ENCODE results near the gene PCGF2. TPM values are rescaled to one million over a fixed set of nuclear protein-coding genes. Genes with fewer than 3 reads are reported as not detected.

Gene PCGF2
- total RNA-seq, 1 donor: 3.3 TPM

DNA sequence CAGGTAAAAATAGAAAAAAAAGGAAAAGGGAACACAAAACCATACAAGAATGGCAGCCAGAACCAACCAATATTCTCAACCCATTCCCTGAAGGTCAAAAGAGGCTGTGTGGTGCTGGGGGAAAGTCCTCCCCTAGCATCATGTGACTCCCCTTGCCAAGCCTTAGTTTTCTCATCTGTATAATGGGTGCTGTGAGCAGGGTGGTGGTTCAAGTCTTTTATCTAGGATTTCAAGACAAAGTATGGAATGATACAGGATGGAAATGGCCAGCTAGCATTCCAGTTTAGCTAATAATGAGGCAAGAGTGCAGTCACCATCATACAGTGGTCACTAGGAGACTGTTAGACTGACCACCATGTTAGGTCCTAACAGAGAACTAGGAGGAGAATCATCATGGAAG lies 25.1 kb upstream of the PCGF2 start:
- no peak overlapping the region for H3K27ac ChIP-seq (ENCODE audit: low read depth, low read length)
- no peaks in the 10 kb centered on the region for H4K20me1 ChIP-seq (ENCODE audit: insufficient read depth, low read length)
- TF ChIP-seq, protein P1, sequence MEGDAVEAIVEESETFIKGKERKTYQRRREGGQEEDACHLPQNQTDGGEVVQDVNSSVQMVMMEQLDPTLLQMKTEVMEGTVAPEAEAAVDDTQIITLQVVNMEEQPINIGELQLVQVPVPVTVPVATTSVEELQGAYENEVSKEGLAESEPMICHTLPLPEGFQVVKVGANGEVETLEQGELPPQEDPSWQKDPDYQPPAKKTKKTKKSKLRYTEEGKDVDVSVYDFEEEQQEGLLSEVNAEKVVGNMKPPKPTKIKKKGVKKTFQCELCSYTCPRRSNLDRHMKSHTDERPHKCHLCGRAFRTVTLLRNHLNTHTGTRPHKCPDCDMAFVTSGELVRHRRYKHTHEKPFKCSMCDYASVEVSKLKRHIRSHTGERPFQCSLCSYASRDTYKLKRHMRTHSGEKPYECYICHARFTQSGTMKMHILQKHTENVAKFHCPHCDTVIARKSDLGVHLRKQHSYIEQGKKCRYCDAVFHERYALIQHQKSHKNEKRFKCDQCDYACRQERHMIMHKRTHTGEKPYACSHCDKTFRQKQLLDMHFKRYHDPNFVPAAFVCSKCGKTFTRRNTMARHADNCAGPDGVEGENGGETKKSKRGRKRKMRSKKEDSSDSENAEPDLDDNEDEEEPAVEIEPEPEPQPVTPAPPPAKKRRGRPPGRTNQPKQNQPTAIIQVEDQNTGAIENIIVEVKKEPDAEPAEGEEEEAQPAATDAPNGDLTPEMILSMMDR (IDR thresholded peaks at IDR 0.05; ENCODE audit: extremely low read depth, low read depth, low read length): no peak
- H3K27me3 ChIP-seq (ENCODE audit: insufficient read depth, low read length): no peaks in the 10 kb centered on the region
- no peak overlapping the region for H3K4me3 ChIP-seq (ENCODE audit: insufficient read depth, low read length)
- no peaks in the 10 kb centered on the region for H3K79me2 ChIP-seq (ENCODE audit: insufficient read depth, low read length)
- H3K36me3 ChIP-seq (ENCODE audit: insufficient read depth, low read length): peaks cover 69% of the 10 kb centered on the region
- H3K4me1 ChIP-seq (ENCODE audit: insufficient read depth, low read length): no peaks in the 10 kb centered on the region
- no peak overlapping the region for H3K4me2 ChIP-seq (ENCODE audit: insufficient read depth, low read length)
- no peak for DNase-seq (ENCODE audit: insufficient read length, low spot score, missing footprints)
- H2AFZ ChIP-seq (ENCODE audit: low read length): no peak overlapping the region
- no peaks in the 10 kb centered on the region for H3K9me3 ChIP-seq (ENCODE audit: low read depth, low read length)

DNA sequence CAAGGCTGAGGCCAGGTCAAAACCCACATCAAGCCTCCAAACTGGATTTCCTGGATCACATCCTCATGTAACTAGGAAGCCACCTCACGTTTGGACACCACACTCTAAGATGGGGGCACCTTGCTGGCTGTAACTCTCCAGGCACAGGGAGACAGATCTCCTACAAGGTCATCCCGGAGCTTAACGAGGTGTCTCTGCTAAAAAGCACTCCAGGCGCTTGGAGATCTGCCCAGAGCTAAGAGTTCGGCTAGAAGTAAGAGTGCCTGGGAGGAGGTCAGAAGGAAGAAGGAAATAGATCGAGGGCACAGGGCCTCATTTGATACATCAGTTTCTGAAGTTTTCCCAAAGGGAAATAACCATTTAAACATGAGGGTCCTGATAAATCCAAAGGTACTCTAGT lies 20.3 kb upstream of the PCGF2 start:
- Histone ChIP-seq H3K27ac (ENCODE audit: low read depth, low read length) (no peak overlapping the region), H2AFZ (ENCODE audit: low read length) (no peak overlapping the region), H3K79me2 (ENCODE audit: insufficient read depth, low read length) (peaks cover 4% of the 10 kb centered on the region), H3K4me2 (ENCODE audit: insufficient read depth, low read length) (no peak overlapping the region), H3K4me3 (ENCODE audit: insufficient read depth, low read length) (no peak overlapping the region), H3K9me3 (ENCODE audit: low read depth, low read length) (no peaks in the 10 kb centered on the region), H3K36me3 (ENCODE audit: insufficient read depth, low read length) (peaks cover 81% of the 10 kb centered on the region), H3K27me3 (ENCODE audit: insufficient read depth, low read length) (no peaks in the 10 kb centered on the region), H4K20me1 (ENCODE audit: insufficient read depth, low read length) (peaks cover 4% of the 10 kb centered on the region), H3K4me1 (ENCODE audit: insufficient read depth, low read length) (no peaks in the 10 kb centered on the region)
- no peak for DNase-seq (ENCODE audit: insufficient read length, low spot score, missing footprints)
- TF ChIP-seq, protein P1 (IDR thresholded peaks at IDR 0.05; ENCODE audit: extremely low read depth, low read depth, low read length): no peak

DNA sequence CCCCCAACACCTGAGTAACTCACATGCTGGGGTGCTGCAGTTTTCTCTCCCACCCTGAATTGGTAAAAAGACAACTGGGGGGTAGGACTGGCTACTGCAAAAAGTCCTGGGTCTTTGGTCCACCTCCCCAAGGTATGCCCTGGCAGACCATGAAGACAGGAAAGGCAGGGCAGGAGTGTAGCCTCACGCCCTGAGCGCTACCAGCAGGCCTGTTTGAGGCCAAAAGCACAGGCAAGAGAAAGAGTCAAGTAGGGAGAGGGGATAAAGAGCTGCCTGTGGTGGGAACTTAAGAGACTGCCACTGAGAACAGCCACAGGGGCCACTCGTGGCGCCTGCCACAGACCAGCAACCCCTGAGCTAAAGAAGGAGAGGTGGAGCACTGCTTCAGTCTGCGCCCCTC lies 18.2 kb upstream of the PCGF2 start:
- no peak for DNase-seq (ENCODE audit: insufficient read length, low spot score, missing footprints)
- Histone ChIP-seq H3K79me2 (ENCODE audit: insufficient read depth, low read length) (peaks cover 4% of the 10 kb centered on the region), H3K4me1 (ENCODE audit: insufficient read depth, low read length) (no peaks in the 10 kb centered on the region), H3K4me3 (ENCODE audit: insufficient read depth, low read length) (no peak overlapping the region), H3K4me2 (ENCODE audit: insufficient read depth, low read length) (no peak overlapping the region), H4K20me1 (ENCODE audit: insufficient read depth, low read length) (peaks cover 7% of the 10 kb centered on the region), H3K9me3 (ENCODE audit: low read depth, low read length) (no peaks in the 10 kb centered on the region), H3K36me3 (ENCODE audit: insufficient read depth, low read length) (peaks cover 84% of the 10 kb centered on the region), H3K27ac (ENCODE audit: low read depth, low read length) (no peak overlapping the region), H2AFZ (ENCODE audit: low read length) (no peak overlapping the region), H3K27me3 (ENCODE audit: insufficient read depth, low read length) (no peaks in the 10 kb centered on the region)
- TF ChIP-seq, protein P1 (IDR thresholded peaks at IDR 0.05; ENCODE audit: extremely low read depth, low read depth, low read length): no peak

DNA sequence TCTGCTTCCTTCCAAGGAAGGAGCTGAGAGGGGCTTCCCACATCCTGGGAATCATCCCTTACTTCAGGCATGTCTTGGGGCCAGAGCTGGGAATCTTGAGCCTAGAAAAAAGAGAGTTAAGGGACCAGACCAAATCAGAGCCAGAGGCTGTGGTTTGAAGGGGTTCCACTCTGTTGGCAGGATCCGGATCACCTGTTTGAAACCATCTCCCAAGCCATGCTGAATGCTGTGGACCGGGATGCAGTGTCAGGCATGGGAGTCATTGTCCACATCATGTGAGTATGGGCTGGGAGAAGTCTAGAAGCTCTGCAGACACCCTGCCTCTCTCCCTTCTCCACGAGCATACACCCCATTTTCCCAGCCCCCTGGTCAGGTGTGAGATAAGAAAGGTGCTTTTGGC lies 14.1 kb upstream of the PCGF2 start:
- DNase-seq (ENCODE audit: insufficient read length, low spot score, missing footprints): no peak
- Histone ChIP-seq H3K27me3 (ENCODE audit: insufficient read depth, low read length) (no peaks in the 10 kb centered on the region), H3K79me2 (ENCODE audit: insufficient read depth, low read length) (peaks cover 13% of the 10 kb centered on the region), H3K36me3 (ENCODE audit: insufficient read depth, low read length) (peaks cover 77% of the 10 kb centered on the region), H3K9me3 (ENCODE audit: low read depth, low read length) (no peaks in the 10 kb centered on the region), H2AFZ (ENCODE audit: low read length) (no peak overlapping the region), H3K4me3 (ENCODE audit: insufficient read depth, low read length) (no peak overlapping the region), H3K4me1 (ENCODE audit: insufficient read depth, low read length) (no peaks in the 10 kb centered on the region), H3K4me2 (ENCODE audit: insufficient read depth, low read length) (no peak overlapping the region), H4K20me1 (ENCODE audit: insufficient read depth, low read length) (peaks cover 7% of the 10 kb centered on the region), H3K27ac (ENCODE audit: low read depth, low read length) (no peak overlapping the region)
- TF ChIP-seq, protein P1 (IDR thresholded peaks at IDR 0.05; ENCODE audit: extremely low read depth, low read depth, low read length): no peak

Measured in osteoblast (primary cell).